Uterus (tissue), 2 donors: Measurements from ENCODE around the gene ARHGAP21.

ENCODE experiments used
- CTCF ChIP-seq, 4 experiments: fragments of 200-600 bp in 2 of 4; fragments of 450-650 bp in 2 of 4; sonication (generic) in 2 of 4; IDR thresholded peaks; one replicate each; pipeline ENCODE4 v1.5.1; 2016 to 2019; ENCODE audit warnings: antibody characterized with exemption in 4 of 4, mild to moderate bottlenecking in 2 of 4, moderate library complexity in 1 of 4
- POLR2A ChIP-seq, 2 donors: fragments of 450-650 bp; IDR thresholded peaks; one replicate each; pipeline ENCODE4 v1.6.1; 2016; ENCODE audit warnings: antibody characterized with exemption in 2 of 2, mild to moderate bottlenecking in 1 of 2, moderate library complexity in 1 of 2

- TF ChIP-seq POLR2A (IDR thresholded peaks at IDR 0.05), result no peak
- TF ChIP-seq CTCF (IDR thresholded peaks at IDR 0.05), result no peak
Measured at GRCh38 chr10:24590697-24591457, 132.8 kb downstream of the ARHGAP21 start.
